ENCODE results near the gene AKR1E2.

DNA sequence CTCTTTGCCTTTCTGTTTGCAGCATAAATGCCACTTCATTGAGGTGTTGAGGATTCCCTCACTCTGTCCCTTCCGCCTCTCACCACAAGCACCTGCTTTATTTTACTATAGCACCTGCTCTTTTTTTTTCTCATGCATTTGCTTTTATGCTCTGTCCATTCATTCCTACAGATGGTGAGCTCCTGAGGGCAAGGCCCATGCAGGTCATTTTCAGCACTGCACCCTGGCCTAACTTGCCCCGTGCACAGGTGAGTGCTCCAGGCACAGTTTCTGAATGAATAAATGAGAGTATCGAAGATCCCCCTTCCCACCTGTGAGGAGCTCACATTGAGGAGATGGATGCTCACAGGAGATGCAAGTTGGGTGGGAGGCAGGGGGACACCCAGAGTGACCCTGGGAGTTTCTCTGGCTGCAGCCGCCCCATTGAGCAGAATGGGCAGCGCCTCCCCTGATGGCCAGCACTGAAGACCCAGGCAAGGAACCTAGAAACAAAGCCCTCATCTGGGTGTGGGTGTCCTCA, 1.2 kb upstream of the AKR1E2 start:
- TF ChIP-seq, protein P1, sequence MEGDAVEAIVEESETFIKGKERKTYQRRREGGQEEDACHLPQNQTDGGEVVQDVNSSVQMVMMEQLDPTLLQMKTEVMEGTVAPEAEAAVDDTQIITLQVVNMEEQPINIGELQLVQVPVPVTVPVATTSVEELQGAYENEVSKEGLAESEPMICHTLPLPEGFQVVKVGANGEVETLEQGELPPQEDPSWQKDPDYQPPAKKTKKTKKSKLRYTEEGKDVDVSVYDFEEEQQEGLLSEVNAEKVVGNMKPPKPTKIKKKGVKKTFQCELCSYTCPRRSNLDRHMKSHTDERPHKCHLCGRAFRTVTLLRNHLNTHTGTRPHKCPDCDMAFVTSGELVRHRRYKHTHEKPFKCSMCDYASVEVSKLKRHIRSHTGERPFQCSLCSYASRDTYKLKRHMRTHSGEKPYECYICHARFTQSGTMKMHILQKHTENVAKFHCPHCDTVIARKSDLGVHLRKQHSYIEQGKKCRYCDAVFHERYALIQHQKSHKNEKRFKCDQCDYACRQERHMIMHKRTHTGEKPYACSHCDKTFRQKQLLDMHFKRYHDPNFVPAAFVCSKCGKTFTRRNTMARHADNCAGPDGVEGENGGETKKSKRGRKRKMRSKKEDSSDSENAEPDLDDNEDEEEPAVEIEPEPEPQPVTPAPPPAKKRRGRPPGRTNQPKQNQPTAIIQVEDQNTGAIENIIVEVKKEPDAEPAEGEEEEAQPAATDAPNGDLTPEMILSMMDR (IDR thresholded peaks at IDR 0.05) = no peak
- no peak for TF ChIP-seq POLR2A (IDR thresholded peaks at IDR 0.05)
